ENCODE results near the gene MLLT3.

DNA sequence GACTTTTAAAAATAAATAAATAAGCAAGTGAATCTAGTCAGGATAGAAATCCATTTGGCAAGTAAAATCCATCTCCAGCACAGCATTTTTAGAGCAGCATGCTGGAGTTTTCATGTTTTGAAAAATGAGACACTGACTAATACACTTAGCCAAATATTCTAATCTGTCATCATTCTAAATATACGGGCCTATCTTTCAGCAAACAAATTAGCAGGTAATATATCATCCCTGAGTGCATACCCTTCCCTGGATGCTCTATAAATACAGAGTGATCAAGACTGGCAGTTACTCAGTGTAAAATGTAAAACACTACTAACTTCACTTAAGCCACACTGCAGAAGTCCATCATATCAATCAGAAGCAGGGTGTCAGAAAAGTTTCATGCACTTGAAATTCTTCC lies 58.4 kb downstream of the MLLT3 start:
- TF ChIP-seq, protein P1, sequence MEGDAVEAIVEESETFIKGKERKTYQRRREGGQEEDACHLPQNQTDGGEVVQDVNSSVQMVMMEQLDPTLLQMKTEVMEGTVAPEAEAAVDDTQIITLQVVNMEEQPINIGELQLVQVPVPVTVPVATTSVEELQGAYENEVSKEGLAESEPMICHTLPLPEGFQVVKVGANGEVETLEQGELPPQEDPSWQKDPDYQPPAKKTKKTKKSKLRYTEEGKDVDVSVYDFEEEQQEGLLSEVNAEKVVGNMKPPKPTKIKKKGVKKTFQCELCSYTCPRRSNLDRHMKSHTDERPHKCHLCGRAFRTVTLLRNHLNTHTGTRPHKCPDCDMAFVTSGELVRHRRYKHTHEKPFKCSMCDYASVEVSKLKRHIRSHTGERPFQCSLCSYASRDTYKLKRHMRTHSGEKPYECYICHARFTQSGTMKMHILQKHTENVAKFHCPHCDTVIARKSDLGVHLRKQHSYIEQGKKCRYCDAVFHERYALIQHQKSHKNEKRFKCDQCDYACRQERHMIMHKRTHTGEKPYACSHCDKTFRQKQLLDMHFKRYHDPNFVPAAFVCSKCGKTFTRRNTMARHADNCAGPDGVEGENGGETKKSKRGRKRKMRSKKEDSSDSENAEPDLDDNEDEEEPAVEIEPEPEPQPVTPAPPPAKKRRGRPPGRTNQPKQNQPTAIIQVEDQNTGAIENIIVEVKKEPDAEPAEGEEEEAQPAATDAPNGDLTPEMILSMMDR (IDR thresholded peaks at IDR 0.05) = no peak
- no peak for TF ChIP-seq POLR2A (IDR thresholded peaks at IDR 0.05)
